ENCODE measurements around the gene PLCB4. TPM values are rescaled to one million over a fixed set of nuclear protein-coding genes. Genes with fewer than 3 reads are reported as not detected.

Gene PLCB4
- polyA plus RNA-seq, 1 experiment = 18.6 TPM

GRCh38 chr20:9144643-9145042 lies 75.8 kb downstream of the PLCB4 start:
- Histone ChIP-seq H3K9me3 (ENCODE audit: control insufficient read depth, insufficient read depth, low read length) (no peaks in the 10 kb centered on the region), H3K4me3 (ENCODE audit: low read depth, low read length) (no peak overlapping the region), H3K27me3 (ENCODE audit: control insufficient read depth, insufficient read depth, low read length) (no peaks in the 10 kb centered on the region), H3K27ac (ENCODE audit: low read depth, low read length) (no peak overlapping the region)
- ChIA-PET CTCF (no interaction called here), POLR2A (no interaction called here)
- no peak for DNase-seq (ENCODE audit: low read depth, low spot score)
- TF ChIP-seq, protein P1, sequence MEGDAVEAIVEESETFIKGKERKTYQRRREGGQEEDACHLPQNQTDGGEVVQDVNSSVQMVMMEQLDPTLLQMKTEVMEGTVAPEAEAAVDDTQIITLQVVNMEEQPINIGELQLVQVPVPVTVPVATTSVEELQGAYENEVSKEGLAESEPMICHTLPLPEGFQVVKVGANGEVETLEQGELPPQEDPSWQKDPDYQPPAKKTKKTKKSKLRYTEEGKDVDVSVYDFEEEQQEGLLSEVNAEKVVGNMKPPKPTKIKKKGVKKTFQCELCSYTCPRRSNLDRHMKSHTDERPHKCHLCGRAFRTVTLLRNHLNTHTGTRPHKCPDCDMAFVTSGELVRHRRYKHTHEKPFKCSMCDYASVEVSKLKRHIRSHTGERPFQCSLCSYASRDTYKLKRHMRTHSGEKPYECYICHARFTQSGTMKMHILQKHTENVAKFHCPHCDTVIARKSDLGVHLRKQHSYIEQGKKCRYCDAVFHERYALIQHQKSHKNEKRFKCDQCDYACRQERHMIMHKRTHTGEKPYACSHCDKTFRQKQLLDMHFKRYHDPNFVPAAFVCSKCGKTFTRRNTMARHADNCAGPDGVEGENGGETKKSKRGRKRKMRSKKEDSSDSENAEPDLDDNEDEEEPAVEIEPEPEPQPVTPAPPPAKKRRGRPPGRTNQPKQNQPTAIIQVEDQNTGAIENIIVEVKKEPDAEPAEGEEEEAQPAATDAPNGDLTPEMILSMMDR (IDR thresholded peaks at IDR 0.05; ENCODE audit: low read depth, low read length) = no peak

DNA sequence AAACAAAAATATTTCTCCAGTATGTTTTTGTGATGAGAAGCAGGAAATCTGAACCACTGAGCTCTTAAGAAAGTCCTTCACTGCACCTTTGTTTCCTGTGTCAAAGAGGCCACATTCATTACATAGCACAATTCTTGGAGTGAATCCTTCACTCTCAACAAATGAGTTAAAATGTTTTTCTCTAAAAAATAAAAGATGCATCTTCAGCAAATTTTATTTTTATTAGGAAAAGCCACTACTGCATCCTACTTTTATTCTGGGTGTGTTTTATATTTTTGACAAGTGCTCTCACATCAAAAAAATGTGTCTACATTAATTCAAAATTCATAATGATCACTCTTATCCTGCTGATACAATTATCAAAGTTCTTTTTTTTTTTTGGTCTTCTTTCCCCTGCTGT lies 76.3 kb downstream of the PLCB4 start:
- DNase-seq (ENCODE audit: low read depth, low spot score) = no peak
- Histone ChIP-seq H3K27ac (ENCODE audit: low read depth, low read length) (no peak overlapping the region), H3K9me3 (ENCODE audit: control insufficient read depth, insufficient read depth, low read length) (no peaks in the 10 kb centered on the region), H3K4me3 (ENCODE audit: low read depth, low read length) (no peak overlapping the region), H3K27me3 (ENCODE audit: control insufficient read depth, insufficient read depth, low read length) (no peaks in the 10 kb centered on the region)
- POLR2A ChIA-PET = no interaction called here
- CTCF ChIA-PET = no interaction called here
- TF ChIP-seq, protein P1 (IDR thresholded peaks at IDR 0.05; ENCODE audit: low read depth, low read length) = no peak

GRCh38 chr20:9146649-9147048 lies 77.8 kb downstream of the PLCB4 start:
- CTCF ChIA-PET = no interaction called here

DNA sequence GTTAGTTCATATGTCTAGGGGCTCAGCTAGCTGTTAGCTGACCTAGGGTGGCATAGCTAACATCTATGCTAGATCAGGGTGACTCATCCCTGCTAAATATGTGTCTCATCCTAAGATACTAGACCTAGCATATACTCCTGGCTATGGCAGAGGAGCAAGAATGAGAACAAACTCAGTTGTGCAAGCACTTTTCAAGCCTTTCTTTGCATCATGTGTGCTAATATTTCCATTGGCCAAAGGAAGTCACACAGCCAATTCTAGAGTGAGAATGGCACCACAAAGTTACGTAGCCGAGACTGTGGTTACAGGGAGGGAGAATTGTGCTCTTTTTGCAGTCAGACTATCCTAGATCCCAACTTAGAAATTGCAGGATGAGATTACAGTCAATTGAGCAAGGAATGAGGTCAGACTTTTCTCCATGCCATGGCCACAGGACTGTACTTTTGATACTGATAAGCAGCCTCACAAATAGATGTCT lies 78.7 kb downstream of the PLCB4 start:
- no peaks in the 10 kb centered on the region for H3K27me3 ChIP-seq (ENCODE audit: control insufficient read depth, insufficient read depth, low read length)
- H3K4me3 ChIP-seq (ENCODE audit: low read depth, low read length) = no peak overlapping the region
- TF ChIP-seq, protein P1 (IDR thresholded peaks at IDR 0.05; ENCODE audit: low read depth, low read length) = no peak
- POLR2A ChIA-PET = no interaction called here
- CTCF ChIA-PET = interaction anchor here (1.6 kb wide), 1 partner anchor 294 kb away, joined by 4 read pairs; no protein-coding TSS in a partner anchor
- no peak for DNase-seq (ENCODE audit: low read depth, low spot score)
- peaks cover 6% of the 10 kb centered on the region; the same call in 1 of the 2 replicates for H3K9me3 ChIP-seq (ENCODE audit: control insufficient read depth, insufficient read depth, low read length)
- H3K27ac ChIP-seq (ENCODE audit: low read depth, low read length) = no peak overlapping the region

More at GRCh38 chr20:9146649-9147048, 77.8 kb downstream of the PLCB4 start:
- TF ChIP-seq, protein P1 (IDR thresholded peaks at IDR 0.05; ENCODE audit: low read depth, low read length) = no peak
- no peaks in the 10 kb centered on the region for H3K9me3 ChIP-seq (ENCODE audit: control insufficient read depth, insufficient read depth, low read length)
- POLR2A ChIA-PET = no interaction called here
- no peak overlapping the region for H3K27ac ChIP-seq (ENCODE audit: low read depth, low read length)
- no peak overlapping the region for H3K4me3 ChIP-seq (ENCODE audit: low read depth, low read length)
- no peaks in the 10 kb centered on the region for H3K27me3 ChIP-seq (ENCODE audit: control insufficient read depth, insufficient read depth, low read length)
- DNase-seq (ENCODE audit: low read depth, low spot score) = no peak

- POLR2A ChIA-PET = no interaction called here
Measured at GRCh38 chr20:9148291-9148690, 79.4 kb downstream of the PLCB4 start.

More at GRCh38 chr20:9148291-9148690, 79.4 kb downstream of the PLCB4 start:
- no peak for DNase-seq (ENCODE audit: low read depth, low spot score)
- CTCF ChIA-PET = interaction anchor here (1.6 kb wide), 1 partner anchor 295 kb away, joined by 4 read pairs; no protein-coding TSS in a partner anchor
- H3K27me3 ChIP-seq (ENCODE audit: control insufficient read depth, insufficient read depth, low read length) = no peaks in the 10 kb centered on the region
- no peak overlapping the region for H3K27ac ChIP-seq (ENCODE audit: low read depth, low read length)
- no peak overlapping the region for H3K4me3 ChIP-seq (ENCODE audit: low read depth, low read length)
- H3K9me3 ChIP-seq (ENCODE audit: control insufficient read depth, insufficient read depth, low read length) = peaks cover 7% of the 10 kb centered on the region; the same call in 1 of the 2 replicates
- TF ChIP-seq, protein P1 (IDR thresholded peaks at IDR 0.05; ENCODE audit: low read depth, low read length) = no peak

Data from AG04450 (cell line).